PFSK-1 (cell line): ENCODE data around the gene RNF224.

ENCODE experiments used
- FOXP2 ChIP-seq: optimal IDR thresholded peaks from 2 replicates; pipeline ENCODE3; 2011; ENCODE audit warnings: borderline replicate concordance, control low read depth, inconsistent platforms; ENCODE audit not compliant: insufficient read depth; ENCODE audit errors: extremely low read length, extremely low read depth
- POLR2AphosphoS5 ChIP-seq: IDR thresholded peaks from 2 replicates; pipeline ENCODE4 v1.6.1; 2012; ENCODE audit warnings: low read depth, mild to moderate bottlenecking, control low read depth, low read length, moderate library complexity
- SIN3A ChIP-seq: IDR thresholded peaks from 2 replicates; pipeline ENCODE4 v1.6.1; 2012; ENCODE audit warnings: mild to moderate bottlenecking, low read length, moderate library complexity, borderline replicate concordance; ENCODE audit not compliant: insufficient read depth
- TAF1 ChIP-seq: IDR thresholded peaks from 2 replicates; pipeline ENCODE4 v1.6.1; 2012; ENCODE audit warnings: low read length, control low read depth, borderline replicate concordance; ENCODE audit not compliant: insufficient read depth
- TF ChIP-seq, protein P1 (sequence below), 2 experiments: IDR thresholded peaks; 2 replicates each; pipeline versions ENCODE4 v1.6.1 to v1.8.0; 2011 to 2012; ENCODE audit warnings: low read depth in 2 of 2, low read length in 2 of 2, control low read depth in 1 of 2, inconsistent platforms in 1 of 2, mild to moderate bottlenecking in 1 of 2, moderate library complexity in 1 of 2; ENCODE audit not compliant: insufficient read depth in 1 of 2

The RNF224 gene

DNA sequence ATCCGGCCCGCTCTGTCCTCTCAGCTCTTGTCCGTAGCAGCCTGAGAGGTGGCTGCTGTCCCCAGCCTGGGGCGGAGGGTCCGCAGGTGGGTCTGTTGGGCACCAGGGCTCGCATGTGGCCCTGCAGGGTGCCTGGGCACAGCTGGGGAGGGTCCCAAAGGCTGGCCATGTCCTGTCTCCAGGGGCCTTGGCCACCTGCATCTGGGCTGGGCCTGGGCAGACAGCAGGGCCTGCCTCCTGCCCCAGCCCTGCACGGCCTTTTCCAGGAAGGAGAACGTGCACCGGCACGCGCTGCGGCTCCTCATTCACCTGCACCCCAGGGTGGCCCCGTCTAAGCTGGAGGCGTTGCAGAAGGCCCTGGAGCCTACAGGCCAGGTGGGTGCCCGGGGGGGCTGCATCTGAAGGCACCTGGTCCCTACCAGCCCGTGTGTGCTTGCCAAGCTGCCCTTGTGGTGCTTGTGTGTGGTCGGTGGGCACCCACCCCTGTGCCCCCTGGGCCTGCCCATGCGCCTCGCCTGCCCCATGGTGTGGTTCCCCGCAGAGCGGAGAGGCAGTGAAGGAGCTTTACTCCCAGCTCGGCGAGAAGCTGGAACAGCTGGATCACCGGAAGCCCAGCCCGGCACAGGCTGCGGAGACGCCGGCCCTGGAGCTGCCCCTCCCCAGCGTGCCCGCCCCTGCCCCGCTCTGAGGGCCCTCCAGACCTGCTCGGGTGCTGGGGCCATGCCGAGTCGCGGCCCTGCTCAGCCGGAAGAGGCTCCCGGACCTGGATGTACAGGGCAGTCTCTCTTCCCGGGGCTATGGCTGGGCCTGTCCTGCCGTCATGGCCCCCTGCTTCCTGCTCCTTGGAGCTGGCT is 45.2 kb downstream of the RNF224 start:
- TF ChIP-seq, protein P1, sequence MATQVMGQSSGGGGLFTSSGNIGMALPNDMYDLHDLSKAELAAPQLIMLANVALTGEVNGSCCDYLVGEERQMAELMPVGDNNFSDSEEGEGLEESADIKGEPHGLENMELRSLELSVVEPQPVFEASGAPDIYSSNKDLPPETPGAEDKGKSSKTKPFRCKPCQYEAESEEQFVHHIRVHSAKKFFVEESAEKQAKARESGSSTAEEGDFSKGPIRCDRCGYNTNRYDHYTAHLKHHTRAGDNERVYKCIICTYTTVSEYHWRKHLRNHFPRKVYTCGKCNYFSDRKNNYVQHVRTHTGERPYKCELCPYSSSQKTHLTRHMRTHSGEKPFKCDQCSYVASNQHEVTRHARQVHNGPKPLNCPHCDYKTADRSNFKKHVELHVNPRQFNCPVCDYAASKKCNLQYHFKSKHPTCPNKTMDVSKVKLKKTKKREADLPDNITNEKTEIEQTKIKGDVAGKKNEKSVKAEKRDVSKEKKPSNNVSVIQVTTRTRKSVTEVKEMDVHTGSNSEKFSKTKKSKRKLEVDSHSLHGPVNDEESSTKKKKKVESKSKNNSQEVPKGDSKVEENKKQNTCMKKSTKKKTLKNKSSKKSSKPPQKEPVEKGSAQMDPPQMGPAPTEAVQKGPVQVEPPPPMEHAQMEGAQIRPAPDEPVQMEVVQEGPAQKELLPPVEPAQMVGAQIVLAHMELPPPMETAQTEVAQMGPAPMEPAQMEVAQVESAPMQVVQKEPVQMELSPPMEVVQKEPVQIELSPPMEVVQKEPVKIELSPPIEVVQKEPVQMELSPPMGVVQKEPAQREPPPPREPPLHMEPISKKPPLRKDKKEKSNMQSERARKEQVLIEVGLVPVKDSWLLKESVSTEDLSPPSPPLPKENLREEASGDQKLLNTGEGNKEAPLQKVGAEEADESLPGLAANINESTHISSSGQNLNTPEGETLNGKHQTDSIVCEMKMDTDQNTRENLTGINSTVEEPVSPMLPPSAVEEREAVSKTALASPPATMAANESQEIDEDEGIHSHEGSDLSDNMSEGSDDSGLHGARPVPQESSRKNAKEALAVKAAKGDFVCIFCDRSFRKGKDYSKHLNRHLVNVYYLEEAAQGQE (IDR thresholded peaks at IDR 0.05; ENCODE audit: insufficient read depth in 1 of 2, low read depth in 2 of 2, low read length in 2 of 2) = no peak
- TF ChIP-seq FOXP2 = no peak

DNA sequence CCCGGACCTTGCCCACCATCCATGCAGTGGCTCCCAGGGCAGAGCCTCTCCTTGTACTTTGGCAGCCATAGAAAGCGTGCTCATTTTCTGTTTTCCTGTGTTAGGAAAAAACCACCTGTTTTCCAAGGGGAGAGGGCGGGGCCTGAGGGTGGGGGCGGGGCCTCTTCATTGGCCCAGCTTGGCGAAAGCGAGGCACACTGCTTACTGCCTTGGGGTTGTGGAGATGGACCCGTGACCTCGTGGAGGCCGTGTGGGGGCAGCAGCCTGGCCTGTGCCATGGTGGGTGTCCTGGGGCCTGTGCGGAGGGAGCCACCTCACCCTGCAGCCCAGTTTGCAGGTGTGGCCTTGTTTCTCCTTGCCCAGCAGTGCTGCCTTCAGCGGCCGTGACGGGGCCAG is 45.8 kb downstream of the RNF224 start:
- TF ChIP-seq FOXP2 (no peak), SIN3A (no peak), TAF1 (no peak)
- TF ChIP-seq, protein P1 (IDR thresholded peaks at IDR 0.05; ENCODE audit: insufficient read depth in 1 of 2, low read depth in 2 of 2, low read length in 2 of 2) = no peak

DNA sequence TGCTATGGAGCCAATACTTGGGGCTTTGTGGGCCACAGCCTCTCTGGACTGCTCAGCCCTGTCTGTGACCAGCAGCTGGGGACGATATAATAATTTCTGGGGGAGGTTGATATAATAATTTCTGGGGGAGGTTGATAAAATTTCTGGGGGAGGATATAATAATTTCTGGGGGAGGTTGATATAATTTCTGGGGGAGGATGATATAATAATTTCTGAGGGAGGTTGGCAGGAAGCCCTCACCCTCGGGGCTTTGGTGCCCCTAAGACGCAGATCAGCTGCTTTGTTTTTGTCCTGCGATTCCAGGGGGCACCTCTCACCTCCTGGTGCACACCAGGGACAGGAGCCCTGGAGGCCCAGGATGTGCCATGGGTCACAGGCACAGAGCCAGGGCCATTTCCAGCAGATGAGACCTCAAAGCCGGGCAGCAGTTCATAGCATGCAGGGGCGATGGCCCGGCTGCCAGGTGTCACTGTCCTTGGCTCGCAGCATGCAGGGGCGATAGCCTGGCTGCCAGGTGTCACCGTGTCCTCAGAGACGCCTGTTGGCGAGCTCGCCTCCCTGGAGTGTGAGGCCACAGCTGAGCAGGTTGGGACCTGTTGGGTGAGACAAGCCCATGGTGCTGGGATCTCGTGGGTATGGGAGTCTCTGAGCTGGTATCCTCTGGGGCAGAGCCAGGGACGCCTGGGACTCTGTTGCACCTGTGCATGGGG is 46.5 kb downstream of the RNF224 start:
- TF ChIP-seq POLR2AphosphoS5 (no peak), TAF1 (no peak), SIN3A (no peak), FOXP2 (no peak)
- TF ChIP-seq, protein P1 (IDR thresholded peaks at IDR 0.05; ENCODE audit: insufficient read depth in 1 of 2, low read depth in 2 of 2, low read length in 2 of 2) = no peak

DNA sequence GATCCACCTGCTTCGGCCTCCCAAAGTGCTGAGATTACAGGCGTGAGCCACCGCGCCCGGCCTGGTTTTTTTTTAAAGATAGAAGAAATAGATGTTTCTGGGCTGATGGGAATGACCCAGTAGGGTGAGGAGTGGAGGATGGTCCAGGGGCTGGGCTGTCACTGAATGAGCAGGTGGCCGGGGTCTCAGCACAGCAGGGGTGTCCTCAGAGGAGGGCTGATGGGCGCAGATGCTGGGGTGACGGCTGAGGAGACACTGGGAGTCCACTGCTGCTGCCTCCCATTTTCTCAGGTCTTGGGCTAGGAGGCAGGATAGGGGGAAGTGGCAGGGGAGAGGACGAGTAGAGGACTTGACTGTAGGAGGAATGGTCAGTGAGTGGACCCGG is 47.9 kb downstream of the RNF224 start:
- TF ChIP-seq, protein P1 (IDR thresholded peaks at IDR 0.05; ENCODE audit: insufficient read depth in 1 of 2, low read depth in 2 of 2, low read length in 2 of 2) = no peak
- TF ChIP-seq SIN3A (no peak), TAF1 (no peak), FOXP2 (no peak), POLR2AphosphoS5 (no peak)
